Mesothelial cell of epicardium (in vitro differentiated cells): ENCODE results near the gene SMYD4. TPM values are rescaled to one million over a fixed set of nuclear protein-coding genes. Genes with fewer than 3 reads are reported as not detected.

ENCODE experiments used
- DNase-seq, 2 experiments: peaks; one replicate each; pipeline ENCODE4 v3.0.0; 2021; ENCODE audit warnings: low spot score in 2 of 2; ENCODE audit not compliant: unreplicated experiment in 2 of 2
- H3K27ac Mint-ChIP-seq: 2 replicates; pipeline ENCODE4 v1.8.0; 2021; ENCODE audit warnings: mixed read lengths
- H3K27me3 Mint-ChIP-seq: 2 replicates; pipeline ENCODE4 v1.8.0; 2021; ENCODE audit warnings: low read depth, mixed read lengths
- H3K36me3 Mint-ChIP-seq: 2 replicates; pipeline ENCODE4 v1.8.0; 2021; ENCODE audit warnings: mixed read lengths
- H3K4me1 Mint-ChIP-seq: 2 replicates; pipeline ENCODE4 v1.8.0; 2021; ENCODE audit warnings: mixed read lengths
- H3K4me3 Mint-ChIP-seq: 2 replicates; pipeline ENCODE4 v1.8.0; 2021; ENCODE audit warnings: mild to moderate bottlenecking, moderate library complexity, mixed read lengths
- H3K9me3 Mint-ChIP-seq: 2 replicates; pipeline ENCODE4 v1.8.0; 2021; ENCODE audit warnings: mixed read lengths
- CTCF ChIP-seq: fragments of 200-600 bp; sonication (generic); IDR thresholded peaks from one replicate; pipeline ENCODE4 v1.5.0; 2021; ENCODE audit warnings: antibody characterized with exemption; ENCODE audit not compliant: unreplicated experiment
- total RNA-seq: library from RNA; stranded (reverse); gene quantifications from 3 replicates; pipeline ENCODE4 v1.2.1, GENCODE V29; 2021

Gene SMYD4
- total RNA-seq, 1 donor from 2014 or later, result 24.9 TPM

GRCh38 chr17:1755827-1756262 lies 73.9 kb downstream of the SMYD4 start:
- no peaks in the 10 kb centered on the region for H3K36me3 Mint-ChIP-seq
- H3K4me1 Mint-ChIP-seq, result peaks cover 7% of the 10 kb centered on the region
- no peaks in the 10 kb centered on the region for H3K9me3 Mint-ChIP-seq
- H3K27me3 Mint-ChIP-seq, result no peaks in the 10 kb centered on the region
- TF ChIP-seq CTCF, result no peak
- H3K4me3 Mint-ChIP-seq, result no peak overlapping the region
- DNase-seq, result no peak
- H3K27ac Mint-ChIP-seq, result peak overlapping the region; percentile 15

GRCh38 chr17:1755252-1755826 lies 74.4 kb downstream of the SMYD4 start:
- DNase-seq, result no peak
- H3K4me1 Mint-ChIP-seq, result peaks cover 7% of the 10 kb centered on the region
- no peaks in the 10 kb centered on the region for H3K27me3 Mint-ChIP-seq
- H3K4me3 Mint-ChIP-seq, result no peak overlapping the region
- no peak for TF ChIP-seq CTCF
- no peaks in the 10 kb centered on the region for H3K36me3 Mint-ChIP-seq
- no peaks in the 10 kb centered on the region for H3K9me3 Mint-ChIP-seq
- H3K27ac Mint-ChIP-seq, result peak overlapping the region; percentile 15

GRCh38 chr17:1754430-1755112 lies 75.1 kb downstream of the SMYD4 start:
- H3K36me3 Mint-ChIP-seq, result no peaks in the 10 kb centered on the region
- no peaks in the 10 kb centered on the region for H3K9me3 Mint-ChIP-seq
- H3K4me3 Mint-ChIP-seq, result no peak overlapping the region
- no peak for DNase-seq
- H3K27ac Mint-ChIP-seq, result no peak overlapping the region
- TF ChIP-seq CTCF, result no peak
- H3K27me3 Mint-ChIP-seq, result no peaks in the 10 kb centered on the region
- peaks cover 7% of the 10 kb centered on the region for H3K4me1 Mint-ChIP-seq

- Mint-ChIP-seq H3K9me3 (no peaks in the 10 kb centered on the region), H3K36me3 (no peaks in the 10 kb centered on the region), H3K27ac (no peak overlapping the region), H3K4me3 (no peak overlapping the region), H3K4me1 (peaks cover 7% of the 10 kb centered on the region), H3K27me3 (no peaks in the 10 kb centered on the region)
- TF ChIP-seq CTCF, result no peak
- DNase-seq, result no peak
Measured at GRCh38 chr17:1753767-1754429, 75.8 kb downstream of the SMYD4 start.

- no peaks in the 10 kb centered on the region for H3K36me3 Mint-ChIP-seq
- no peak for DNase-seq
- no peak for TF ChIP-seq CTCF
- H3K4me3 Mint-ChIP-seq, result no peak overlapping the region
- no peaks in the 10 kb centered on the region for H3K9me3 Mint-ChIP-seq
- no peaks in the 10 kb centered on the region for H3K27me3 Mint-ChIP-seq
- H3K27ac Mint-ChIP-seq, result no peak overlapping the region
- peaks cover 7% of the 10 kb centered on the region for H3K4me1 Mint-ChIP-seq
Measured at GRCh38 chr17:1752425-1753262, 77.1 kb downstream of the SMYD4 start.
